Tibial artery (tissue), 4 donors: ENCODE measurements around the gene IRAK3.

Experiments
- DNase-seq, 2 donors: peaks; one replicate each; pipeline ENCODE4 v3.0.0-alpha.2; 2019
- H3K27ac ChIP-seq, 2 donors: fragments of 200-600 bp; sonication (generic) in 1 of 2; 1 replicate in 1 of 2; 2 replicates in 1 of 2; pipeline ENCODE4 v1.5.1; 2018 to 2019; ENCODE audit warnings: mild to moderate bottlenecking in 1 of 2
- H3K27me3 ChIP-seq, 2 donors: fragments of 200-600 bp; sonication (generic) in 1 of 2; one replicate each; pipeline versions ENCODE4 v1.5.1 to v1.6.0; 2016 to 2019
- H3K36me3 ChIP-seq, 3 donors: fragments of 200-600 bp; sonication (generic) in 2 of 3; one replicate each; pipeline ENCODE4 v1.5.1; 2016 to 2019; ENCODE audit warnings: mild to moderate bottlenecking in 2 of 3
- H3K4me1 ChIP-seq, 4 donors: fragments of 200-600 bp; sonication (generic) in 2 of 4; 1 replicate in 3 of 4; 2 replicates in 1 of 4; pipeline ENCODE4 v1.5.1; 2016 to 2019
- H3K4me3 ChIP-seq, 2 donors: fragments of 200-600 bp; sonication (generic) in 1 of 2; 1 replicate in 1 of 2; 2 replicates in 1 of 2; pipeline ENCODE4 v1.5.1; 2018 to 2019; ENCODE audit warnings: mild to moderate bottlenecking in 2 of 2
- H3K9me3 ChIP-seq, 3 donors: fragments of 200-600 bp; sonication (generic) in 1 of 3; one replicate each; pipeline ENCODE4 v1.5.1; 2016 to 2019
- intact Hi-C: fragments of 100-400 bp; cut with DNase I; formaldehyde crosslinking; loops from one replicate; pipeline ENCODE4 v1.15.0; 2023; ENCODE audit warnings: low total_unique reads
- TF ChIP-seq, protein P1 (sequence below), 2 experiments: fragments of 200-600 bp in 1 of 2; fragments of 450-650 bp in 1 of 2; IDR thresholded peaks; one replicate each; pipeline ENCODE4 v1.5.1; 2017 to 2019; ENCODE audit warnings: antibody characterized with exemption in 2 of 2, mild to moderate bottlenecking in 1 of 2, moderate library complexity in 1 of 2

The IRAK3 gene

DNA sequence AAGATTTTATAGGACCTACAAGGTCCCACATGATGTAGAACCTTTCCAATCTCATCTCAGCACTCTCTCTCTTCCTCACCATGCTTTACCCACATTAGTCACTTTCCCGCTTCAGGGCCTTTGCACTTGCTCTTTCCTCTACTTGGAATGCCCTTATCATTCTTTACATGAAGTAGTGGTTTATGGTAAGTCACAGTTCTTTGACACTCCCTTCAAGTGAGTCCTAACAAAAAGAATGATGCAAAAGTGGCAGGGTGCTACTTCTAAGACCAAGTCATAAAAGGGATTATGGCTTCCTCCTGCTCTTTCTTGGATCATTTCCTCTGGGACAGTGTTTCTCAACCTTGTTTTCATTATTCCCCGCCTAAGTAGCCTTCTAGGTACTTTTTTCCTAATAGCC lies 32.4 kb upstream of the IRAK3 start:
- H3K4me3 ChIP-seq, result no peak overlapping the region
- intact Hi-C loops, result no loop called here
- no peaks in the 10 kb centered on the region for H3K27me3 ChIP-seq
- H3K9me3 ChIP-seq, result no peaks in the 10 kb centered on the region
- no peaks in the 10 kb centered on the region for H3K4me1 ChIP-seq
- peaks cover 0 to 25% (median 20%) of the 10 kb centered on the region in 3 donors for H3K36me3 ChIP-seq
- H3K27ac ChIP-seq, result no peak overlapping the region
- TF ChIP-seq, protein P1, sequence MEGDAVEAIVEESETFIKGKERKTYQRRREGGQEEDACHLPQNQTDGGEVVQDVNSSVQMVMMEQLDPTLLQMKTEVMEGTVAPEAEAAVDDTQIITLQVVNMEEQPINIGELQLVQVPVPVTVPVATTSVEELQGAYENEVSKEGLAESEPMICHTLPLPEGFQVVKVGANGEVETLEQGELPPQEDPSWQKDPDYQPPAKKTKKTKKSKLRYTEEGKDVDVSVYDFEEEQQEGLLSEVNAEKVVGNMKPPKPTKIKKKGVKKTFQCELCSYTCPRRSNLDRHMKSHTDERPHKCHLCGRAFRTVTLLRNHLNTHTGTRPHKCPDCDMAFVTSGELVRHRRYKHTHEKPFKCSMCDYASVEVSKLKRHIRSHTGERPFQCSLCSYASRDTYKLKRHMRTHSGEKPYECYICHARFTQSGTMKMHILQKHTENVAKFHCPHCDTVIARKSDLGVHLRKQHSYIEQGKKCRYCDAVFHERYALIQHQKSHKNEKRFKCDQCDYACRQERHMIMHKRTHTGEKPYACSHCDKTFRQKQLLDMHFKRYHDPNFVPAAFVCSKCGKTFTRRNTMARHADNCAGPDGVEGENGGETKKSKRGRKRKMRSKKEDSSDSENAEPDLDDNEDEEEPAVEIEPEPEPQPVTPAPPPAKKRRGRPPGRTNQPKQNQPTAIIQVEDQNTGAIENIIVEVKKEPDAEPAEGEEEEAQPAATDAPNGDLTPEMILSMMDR (IDR thresholded peaks at IDR 0.05), result no peak
- no peak for DNase-seq

DNA sequence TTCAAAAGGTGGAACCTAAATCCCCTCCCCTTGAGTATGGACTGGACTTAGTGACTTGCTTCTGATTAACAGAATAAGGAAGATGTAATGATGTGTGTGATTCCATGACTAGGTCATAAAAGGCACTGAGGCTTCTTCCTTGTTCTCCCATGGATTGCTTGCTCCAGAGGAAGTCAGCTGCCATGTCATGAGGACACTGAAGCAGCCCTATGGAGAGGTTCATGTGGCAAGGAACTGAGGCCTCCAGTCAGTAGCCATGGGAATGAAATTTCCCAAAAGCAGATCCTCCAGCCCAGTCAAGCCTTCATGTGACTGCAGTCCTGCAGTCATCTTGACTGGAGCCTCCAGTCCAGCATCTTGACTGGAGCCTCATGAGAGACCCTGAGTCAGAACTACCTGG lies 29.9 kb upstream of the IRAK3 start:
- H3K27me3 ChIP-seq, result no peaks in the 10 kb centered on the region
- intact Hi-C loops, result no loop called here
- no peaks in the 10 kb centered on the region for H3K4me1 ChIP-seq
- peaks cover 0 to 25% (median 20%) of the 10 kb centered on the region in 3 donors for H3K36me3 ChIP-seq
- no peaks in the 10 kb centered on the region for H3K9me3 ChIP-seq
- no peak overlapping the region for H3K4me3 ChIP-seq
- no peak overlapping the region for H3K27ac ChIP-seq
- no peak for DNase-seq
- TF ChIP-seq, protein P1 (IDR thresholded peaks at IDR 0.05), result no peak

DNA sequence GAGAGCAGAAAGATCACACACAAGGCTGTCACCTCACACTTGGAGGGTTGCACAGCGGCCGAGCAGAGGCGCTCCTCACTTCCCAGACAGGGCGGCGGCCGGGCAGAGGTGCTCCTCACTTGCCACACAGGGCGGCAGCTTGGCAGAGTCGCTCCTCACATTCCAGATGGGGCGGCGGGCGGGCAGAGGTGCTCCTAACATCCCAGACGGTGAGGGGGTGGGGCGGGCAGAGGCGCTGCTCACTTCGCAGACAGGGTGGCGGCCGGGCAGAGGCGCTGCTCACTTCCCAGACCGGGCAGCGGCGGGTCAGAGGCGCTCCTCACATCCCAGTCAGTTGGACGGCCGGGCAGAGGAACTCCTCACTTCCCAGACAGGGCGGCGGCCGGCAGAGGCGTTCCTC lies 28.3 kb upstream of the IRAK3 start:
- intact Hi-C loops, result no loop called here
- TF ChIP-seq, protein P1 (IDR thresholded peaks at IDR 0.05), result no peak
- peaks cover 0 to 5% (median 0%) of the 10 kb centered on the region in 3 donors for H3K9me3 ChIP-seq
- no peak overlapping the region for H3K27ac ChIP-seq
- H3K36me3 ChIP-seq, result peaks cover 0 to 25% (median 20%) of the 10 kb centered on the region in 3 donors
- no peak for DNase-seq
- H3K4me3 ChIP-seq, result no peak overlapping the region
- H3K27me3 ChIP-seq, result no peaks in the 10 kb centered on the region
- no peaks in the 10 kb centered on the region for H3K4me1 ChIP-seq

DNA sequence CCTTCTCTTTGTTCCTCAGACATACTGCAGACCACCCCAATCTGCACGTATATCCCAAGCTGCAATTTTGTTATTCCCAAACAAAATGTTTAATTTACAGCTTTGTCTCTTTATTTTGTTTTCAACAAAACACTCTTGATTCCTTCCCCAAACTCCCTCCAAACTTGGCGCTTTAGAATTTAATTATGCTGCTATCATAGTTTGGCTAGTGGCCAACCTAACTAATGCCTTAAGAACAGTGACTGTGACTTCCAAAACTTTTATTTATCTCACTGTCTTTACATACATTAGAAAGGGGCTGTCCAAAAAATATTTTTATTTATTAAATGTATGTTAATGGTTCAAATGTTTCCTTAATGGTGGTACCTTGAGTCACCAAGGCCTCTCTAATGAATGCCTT lies 26.3 kb upstream of the IRAK3 start:
- TF ChIP-seq, protein P1 (IDR thresholded peaks at IDR 0.05), result no peak
- Histone ChIP-seq H3K9me3 (peaks cover 0 to 5% (median 0%) of the 10 kb centered on the region in 3 donors), H3K27me3 (no peaks in the 10 kb centered on the region), H3K4me1 (peaks cover 0 to 8% (median under 1%) of the 10 kb centered on the region in 4 donors), H3K36me3 (peaks cover 0 to 25% (median 20%) of the 10 kb centered on the region in 3 donors), H3K4me3 (no peak overlapping the region), H3K27ac (no peak overlapping the region)
- DNase-seq, result no peak
- intact Hi-C loops, result no loop called here

DNA sequence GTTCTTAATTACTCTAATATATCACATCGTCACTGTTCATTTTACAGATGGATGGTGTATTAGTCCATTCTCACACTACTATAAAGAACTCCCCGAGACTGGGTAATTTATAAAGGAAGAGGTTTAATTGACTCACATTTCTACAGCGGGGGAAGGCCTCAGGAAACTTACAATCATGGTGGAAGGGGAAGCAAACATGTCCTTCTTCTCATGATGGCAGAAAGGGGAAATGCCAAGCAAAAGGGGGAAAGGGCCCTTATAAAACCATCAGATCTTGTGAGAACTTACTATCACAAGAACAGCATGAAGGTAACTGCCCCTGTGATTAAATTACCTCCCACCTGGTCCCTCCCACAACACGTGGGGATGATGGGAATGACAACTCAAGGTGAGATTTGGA lies 25.7 kb upstream of the IRAK3 start:
- H3K27ac ChIP-seq, result no peak overlapping the region
- peaks cover 0 to 5% (median 0%) of the 10 kb centered on the region in 3 donors for H3K9me3 ChIP-seq
- H3K4me1 ChIP-seq, result peaks cover 0 to 13% (median 3%) of the 10 kb centered on the region in 4 donors
- H3K27me3 ChIP-seq, result no peaks in the 10 kb centered on the region
- intact Hi-C loops, result no loop called here
- H3K36me3 ChIP-seq, result peaks cover 0 to 25% (median 20%) of the 10 kb centered on the region in 3 donors
- no peak overlapping the region for H3K4me3 ChIP-seq
- TF ChIP-seq, protein P1 (IDR thresholded peaks at IDR 0.05), result no peak
- DNase-seq, result no peak

DNA sequence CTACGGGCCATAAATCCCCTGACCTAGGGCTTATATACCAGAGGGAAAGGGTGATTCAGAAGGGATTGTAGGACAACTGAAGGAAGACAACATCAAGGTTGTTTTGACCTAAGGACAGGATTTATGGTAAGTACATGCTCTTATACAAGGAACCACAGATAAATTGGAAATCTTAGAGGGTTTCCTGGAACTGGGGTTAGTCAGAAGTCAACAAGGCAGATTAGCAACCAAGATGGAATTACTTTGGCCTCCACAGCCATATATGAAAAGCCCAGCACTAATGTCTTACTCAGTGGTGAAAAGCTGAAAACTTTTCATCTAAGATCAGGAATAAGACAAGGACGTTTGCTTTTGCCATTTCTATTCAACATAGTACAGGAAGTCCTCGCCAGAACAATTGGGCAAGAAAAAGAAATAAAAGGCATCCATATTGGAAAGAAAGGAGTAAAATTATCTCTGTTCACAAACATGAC lies 24.6 kb upstream of the IRAK3 start:
- no peaks in the 10 kb centered on the region for H3K27me3 ChIP-seq
- no peak overlapping the region for H3K4me3 ChIP-seq
- H3K27ac ChIP-seq, result no peak overlapping the region
- H3K36me3 ChIP-seq, result peaks cover 0 to 15% (median 12%) of the 10 kb centered on the region in 3 donors
- H3K4me1 ChIP-seq, result peaks cover 0 to 19% (median 5%) of the 10 kb centered on the region in 4 donors
- H3K9me3 ChIP-seq, result peaks cover 0 to 5% (median 0%) of the 10 kb centered on the region in 3 donors
- no peak for DNase-seq
- TF ChIP-seq, protein P1 (IDR thresholded peaks at IDR 0.05), result no peak
- intact Hi-C loops, result no loop called here
